Smooth muscle cell (in vitro differentiated cells): Measurements from ENCODE around the gene TBC1D22B. TPM values are rescaled to one million over a fixed set of nuclear protein-coding genes. Genes with fewer than 3 reads are reported as not detected.
"Not testable (repeated sequence)": the region's sequence is repeated elsewhere in the genome, so short reads cannot be mapped to it uniquely, and the experiment has no call there.

Experiments used
- DNase-seq: peaks from one replicate; lab custom pipeline; 2025; ENCODE audit not compliant: unreplicated experiment; lab: John Stamatoyannopoulos, UW
- H2AFZ ChIP-seq: fragments of 200-600 bp; sonication (generic); 2 replicates; pipeline ENCODE4 v1.6.0; 2016; ENCODE audit warnings: antibody characterized with exemption, low read depth, mild to moderate bottlenecking
- H3F3A ChIP-seq: fragments of 200-600 bp; sonication (generic); 2 replicates; pipeline ENCODE4 v1.6.0; 2017; ENCODE audit warnings: antibody characterized with exemption, low read depth
- H3K27ac ChIP-seq: fragments of 200-600 bp; sonication (generic); 2 replicates; pipeline ENCODE4 v1.5.1; 2016; ENCODE audit warnings: low read depth, mild to moderate bottlenecking
- H3K27me3 ChIP-seq: fragments of 200-600 bp; sonication (generic); 2 replicates; pipeline ENCODE4 v1.6.1; 2016; ENCODE audit warnings: low read depth, mild to moderate bottlenecking
- H3K36me3 ChIP-seq: fragments of 200-600 bp; sonication (generic); 2 replicates; pipeline ENCODE4 v1.5.1; 2016; ENCODE audit warnings: low read depth
- H3K4me1 ChIP-seq: fragments of 200-600 bp; sonication (generic); 2 replicates; pipeline ENCODE4 v1.5.1; 2016; ENCODE audit warnings: low read depth
- H3K4me2 ChIP-seq: fragments of 200-600 bp; sonication (generic); 2 replicates; pipeline ENCODE4 v1.6.0; 2016; ENCODE audit warnings: mild to moderate bottlenecking
- H3K4me3 ChIP-seq: fragments of 200-600 bp; sonication (generic); 2 replicates; pipeline ENCODE4 v1.5.1; 2016; ENCODE audit warnings: mild to moderate bottlenecking
- H3K79me2 ChIP-seq: fragments of 200-600 bp; sonication (generic); 2 replicates; pipeline ENCODE4 v1.6.0; 2016; ENCODE audit warnings: low read depth, mild to moderate bottlenecking
- H3K9ac ChIP-seq: fragments of 200-600 bp; sonication (generic); 2 replicates; pipeline ENCODE4 v1.6.0; 2016; ENCODE audit warnings: low read depth
- H3K9me3 ChIP-seq: fragments of 200-600 bp; sonication (generic); replicated peaks from 2 replicates; pipeline ENCODE4 v1.5.1; 2016; ENCODE audit warnings: low read depth
- H4K20me1 ChIP-seq: fragments of 200-600 bp; sonication (generic); 2 replicates; pipeline ENCODE4 v1.6.0; 2016; ENCODE audit warnings: low read depth
- WGBS: methylation state at CpG from one replicate; pipeline ENCODE4 v1.1.7; 2016; ENCODE audit warnings: low lambda C conversion rate; 5-methylcytosine and 5-hydroxymethylcytosine counted together
- polyA plus RNA-seq: library from polyadenylated mRNA; unstranded; fragments of >200 nt; fragmentation: Nextera tagmentation; extraction: Ambion mirVana; gene quantifications from 2 replicates; pipeline ENCODE4 v1.2.1, GENCODE V29; 2016
- total RNA-seq: library from RNA; depleted of rRNA; stranded (reverse); fragments of >200 nt; gene quantifications from 2 replicates; pipeline ENCODE4 v1.2.3, GENCODE V29; 2014
- TF ChIP-seq, protein P1 (sequence below): fragments of 200-600 bp; sonication (generic); IDR thresholded peaks from 2 replicates; pipeline ENCODE4 v1.5.1; 2017; ENCODE audit warnings: borderline replicate concordance, mild to moderate bottlenecking, antibody characterized with exemption; ENCODE audit not compliant: insufficient read depth, poor library complexity, severe bottlenecking

TBC1D22B gene
- total and polyA plus RNA-seq, 2 experiments from 2014 or later: 5.6 to 7.2 TPM

DNA sequence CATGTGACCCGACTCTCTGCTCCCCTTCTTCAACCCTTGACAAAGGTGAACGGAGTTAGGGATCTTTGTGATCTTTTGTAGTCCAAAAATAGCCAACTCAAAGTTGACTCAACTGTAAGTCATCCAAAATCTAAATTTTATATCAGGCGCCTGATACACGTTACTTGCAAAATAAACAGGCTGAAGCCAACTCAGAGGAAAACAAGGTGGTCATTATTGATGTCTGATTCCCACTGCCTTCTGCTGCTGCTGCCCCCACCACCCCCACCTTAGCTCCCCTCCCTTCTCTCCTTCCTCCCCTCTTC lies 83.0 kb downstream of the TBC1D22B start:
- H3K27ac ChIP-seq: no peak overlapping the region
- H3K9me3 ChIP-seq: no peaks in the 10 kb centered on the region
- no peaks in the 10 kb centered on the region for H3K36me3 ChIP-seq
- H4K20me1 ChIP-seq: no peaks in the 10 kb centered on the region
- H3K4me2 ChIP-seq: no peak overlapping the region
- no peaks in the 10 kb centered on the region for H3K4me1 ChIP-seq
- TF ChIP-seq, protein P1, sequence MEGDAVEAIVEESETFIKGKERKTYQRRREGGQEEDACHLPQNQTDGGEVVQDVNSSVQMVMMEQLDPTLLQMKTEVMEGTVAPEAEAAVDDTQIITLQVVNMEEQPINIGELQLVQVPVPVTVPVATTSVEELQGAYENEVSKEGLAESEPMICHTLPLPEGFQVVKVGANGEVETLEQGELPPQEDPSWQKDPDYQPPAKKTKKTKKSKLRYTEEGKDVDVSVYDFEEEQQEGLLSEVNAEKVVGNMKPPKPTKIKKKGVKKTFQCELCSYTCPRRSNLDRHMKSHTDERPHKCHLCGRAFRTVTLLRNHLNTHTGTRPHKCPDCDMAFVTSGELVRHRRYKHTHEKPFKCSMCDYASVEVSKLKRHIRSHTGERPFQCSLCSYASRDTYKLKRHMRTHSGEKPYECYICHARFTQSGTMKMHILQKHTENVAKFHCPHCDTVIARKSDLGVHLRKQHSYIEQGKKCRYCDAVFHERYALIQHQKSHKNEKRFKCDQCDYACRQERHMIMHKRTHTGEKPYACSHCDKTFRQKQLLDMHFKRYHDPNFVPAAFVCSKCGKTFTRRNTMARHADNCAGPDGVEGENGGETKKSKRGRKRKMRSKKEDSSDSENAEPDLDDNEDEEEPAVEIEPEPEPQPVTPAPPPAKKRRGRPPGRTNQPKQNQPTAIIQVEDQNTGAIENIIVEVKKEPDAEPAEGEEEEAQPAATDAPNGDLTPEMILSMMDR: no peak
- no peak for DNase-seq
- peaks cover 6% of the 10 kb centered on the region for H3K27me3 ChIP-seq
- H3F3A ChIP-seq: no peaks in the 10 kb centered on the region
- no peak overlapping the region for H3K4me3 ChIP-seq
- H2AFZ ChIP-seq: no peak overlapping the region
- no peak overlapping the region for H3K9ac ChIP-seq
- 93% methylated on average over 4 of the region's 4 CpGs for WGBS
- no peaks in the 10 kb centered on the region for H3K79me2 ChIP-seq

DNA sequence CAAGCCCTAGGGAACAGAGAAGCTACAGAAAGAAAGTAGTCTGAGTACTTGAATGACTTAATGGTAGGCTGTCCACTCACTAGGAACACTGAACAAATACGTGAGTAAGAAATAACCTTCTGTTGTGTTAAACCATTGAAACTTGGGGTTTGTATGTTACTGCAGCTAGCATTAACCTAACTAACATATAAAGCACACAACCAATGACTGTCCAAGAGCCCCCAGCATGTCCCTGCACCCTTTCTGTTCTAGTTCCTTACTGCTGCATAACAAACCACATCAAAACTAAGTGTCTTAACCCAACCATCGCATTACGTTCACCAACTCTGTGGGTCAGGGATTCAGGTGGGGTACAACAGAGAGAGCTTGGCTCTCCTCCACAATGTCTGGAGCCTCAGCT lies 85.7 kb downstream of the TBC1D22B start:
- 84% methylated on average over 3 of the region's 3 CpGs for WGBS
- no peak overlapping the region for H3K4me2 ChIP-seq
- no peak overlapping the region for H3K4me3 ChIP-seq
- H3K9ac ChIP-seq: no peak overlapping the region
- no peaks in the 10 kb centered on the region for H3K36me3 ChIP-seq
- peaks cover 6% of the 10 kb centered on the region for H3K27me3 ChIP-seq
- H3K9me3 ChIP-seq: no peaks in the 10 kb centered on the region
- H4K20me1 ChIP-seq: no peaks in the 10 kb centered on the region
- no peaks in the 10 kb centered on the region for H3K79me2 ChIP-seq
- no peak overlapping the region for H2AFZ ChIP-seq
- TF ChIP-seq, protein P1: no peak
- H3F3A ChIP-seq: no peaks in the 10 kb centered on the region
- H3K27ac ChIP-seq: no peak overlapping the region
- H3K4me1 ChIP-seq: no peaks in the 10 kb centered on the region
- no peak for DNase-seq

DNA sequence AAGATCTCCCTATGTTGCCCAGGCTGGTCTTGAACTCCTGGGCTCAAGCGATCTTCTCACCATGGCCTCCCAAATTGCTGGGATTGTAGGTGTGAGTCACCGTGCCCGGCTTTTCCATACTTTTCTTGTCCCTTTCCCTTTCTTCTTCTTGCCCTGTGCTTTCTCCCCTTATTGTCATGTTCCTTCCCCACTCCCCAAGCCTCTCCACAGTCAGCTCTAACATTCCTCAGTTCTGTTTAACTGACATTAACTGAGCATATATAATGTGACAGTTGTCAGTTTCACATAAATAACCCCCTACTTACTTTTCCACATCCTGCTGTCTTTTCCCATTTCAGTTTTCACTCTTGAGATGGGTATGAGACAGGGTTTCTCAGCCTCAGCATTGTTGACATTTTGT lies 86.7 kb downstream of the TBC1D22B start:
- Histone ChIP-seq H3K9me3 (no peaks in the 10 kb centered on the region), H4K20me1 (no peaks in the 10 kb centered on the region), H3F3A (no peaks in the 10 kb centered on the region), H3K4me2 (no peak overlapping the region), H3K27ac (no peak overlapping the region), H3K4me3 (no peak overlapping the region), H3K27me3 (peaks cover 6% of the 10 kb centered on the region), H2AFZ (no peak overlapping the region), H3K36me3 (no peaks in the 10 kb centered on the region), H3K4me1 (no peaks in the 10 kb centered on the region), H3K9ac (no peak overlapping the region), H3K79me2 (no peaks in the 10 kb centered on the region)
- WGBS: 88% methylated on average over 3 of the region's 3 CpGs
- DNase-seq: no peak
- TF ChIP-seq, protein P1: no peak

DNA sequence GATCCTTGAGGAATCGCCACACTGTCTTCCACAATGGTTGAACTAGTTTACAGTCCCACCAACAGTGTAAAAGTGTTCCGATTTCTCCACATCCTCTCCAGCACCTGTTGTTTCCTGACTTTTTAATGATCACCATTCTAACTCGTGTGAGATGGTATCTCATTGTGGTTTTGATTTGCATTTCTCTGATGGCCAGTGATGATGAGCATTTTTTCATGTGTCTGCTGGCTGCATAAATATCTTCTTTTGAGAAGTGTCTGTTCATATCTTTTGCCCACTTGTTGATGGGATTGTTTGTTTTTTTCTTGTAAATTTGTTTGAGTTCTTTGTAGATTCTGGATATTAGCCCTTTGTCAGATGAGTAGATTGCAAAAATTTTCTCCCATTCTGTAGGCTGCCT lies 88.2 kb downstream of the TBC1D22B start:
- WGBS: 71% methylated on average over 3 of the region's 3 CpGs
- not testable (repeated sequence) for H3K4me3 ChIP-seq, H3K9me3 ChIP-seq, H3F3A ChIP-seq, H3K4me2 ChIP-seq, H3K79me2 ChIP-seq, H3K4me1 ChIP-seq, H3K36me3 ChIP-seq, DNase-seq, H3K9ac ChIP-seq, H4K20me1 ChIP-seq, H3K27ac ChIP-seq, H2AFZ ChIP-seq, H3K27me3 ChIP-seq
